HCT116 (cell line): Measurements from ENCODE around the gene PPP6R3.

Source experiments
- EZH2 ChIP-seq: fragments of 200-600 bp; sonication (generic); IDR thresholded peaks from 2 replicates; pipeline ENCODE4 v1.6.1; 2017; ENCODE audit warnings: antibody characterized with exemption, mixed run types
- FOSL1 ChIP-seq: IDR thresholded peaks from 2 replicates; pipeline ENCODE4 v1.6.1; 2012; ENCODE audit warnings: low read depth
- MAX ChIP-seq: IDR thresholded peaks from 2 replicates; pipeline ENCODE4 v1.6.1; 2012
- RAD21 ChIP-seq: IDR thresholded peaks from 2 replicates; pipeline ENCODE4 v1.6.1; 2012; ENCODE audit warnings: low read depth, mild to moderate bottlenecking
- ZNF274 ChIP-seq: fragments of 200-500 bp; sonication (Bioruptor generic); IDR thresholded peaks from 2 replicates; pipeline ENCODE4 v1.6.1; 2014; ENCODE audit warnings: mild to moderate bottlenecking, low read depth, low read length, inconsistent platforms

- TF ChIP-seq RAD21 (no peak), EZH2 (no peak), FOSL1 (no peak), ZNF274 (no peak), MAX (no peak)
Observed at GRCh38 chr11:68650801-68651200, 190.2 kb downstream of the PPP6R3 start.
